GM13977 (cell line): ENCODE data around the gene FGGY.
A peak's percentile ranks its signal among the peaks of the same experiment; 100 is the strongest.

Source experiments
- DNase-seq: peaks from one replicate; pipeline ENCODE4 v3.0.0; 2012; ENCODE audit warnings: low spot score
- CTCF ChIP-seq: IDR thresholded peaks from 2 replicates; pipeline ENCODE4 v1.5.1; 2012; ENCODE audit warnings: mild to moderate bottlenecking, control low read depth; ENCODE audit not compliant: insufficient read depth; ENCODE audit errors: extremely low read depth, missing control alignments
- in situ Hi-C: fragments of 300-500 bp; cut with MboI; formaldehyde crosslinking; loops from one replicate; pipeline ENCODE4 v1.12.0; 2022; ENCODE audit warnings: low sequenced_read_pairs, low pct_unique_long_range_greater_than_20kb, mixed read lengths, inconsistent platforms; ENCODE audit not compliant: unreplicated experiment

Gene FGGY

GRCh38 chr1:59427784-59428183, 130.9 kb downstream of the FGGY start:
- in situ Hi-C loops = no loop called here
- DNase-seq = no peak
- TF ChIP-seq CTCF = no peak

GRCh38 chr1:59428828-59429227, 131.9 kb downstream of the FGGY start:
- TF ChIP-seq CTCF = no peak
- in situ Hi-C loops = no loop called here
- DNase-seq = no peak

DNA sequence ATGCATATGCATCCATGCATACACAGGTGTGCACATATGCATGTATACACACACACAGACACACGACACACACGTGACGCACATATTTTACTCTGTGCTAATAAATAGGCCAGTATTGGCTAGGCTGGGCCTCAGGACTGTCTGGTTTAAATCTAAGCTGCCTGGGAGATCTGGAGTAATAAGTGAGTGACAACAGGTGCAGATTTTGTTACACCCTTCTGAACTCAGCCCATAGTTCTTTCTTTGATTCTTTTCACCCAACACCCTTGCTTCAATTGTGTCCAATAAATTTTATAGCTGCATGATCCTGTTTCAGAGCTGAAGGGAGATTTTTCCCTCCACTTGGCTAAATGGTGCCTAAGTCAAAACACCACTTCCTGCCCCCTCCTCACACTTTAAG, 132.8 kb downstream of the FGGY start:
- in situ Hi-C loops = no loop called here
- TF ChIP-seq CTCF = no peak
- no peak for DNase-seq

DNA sequence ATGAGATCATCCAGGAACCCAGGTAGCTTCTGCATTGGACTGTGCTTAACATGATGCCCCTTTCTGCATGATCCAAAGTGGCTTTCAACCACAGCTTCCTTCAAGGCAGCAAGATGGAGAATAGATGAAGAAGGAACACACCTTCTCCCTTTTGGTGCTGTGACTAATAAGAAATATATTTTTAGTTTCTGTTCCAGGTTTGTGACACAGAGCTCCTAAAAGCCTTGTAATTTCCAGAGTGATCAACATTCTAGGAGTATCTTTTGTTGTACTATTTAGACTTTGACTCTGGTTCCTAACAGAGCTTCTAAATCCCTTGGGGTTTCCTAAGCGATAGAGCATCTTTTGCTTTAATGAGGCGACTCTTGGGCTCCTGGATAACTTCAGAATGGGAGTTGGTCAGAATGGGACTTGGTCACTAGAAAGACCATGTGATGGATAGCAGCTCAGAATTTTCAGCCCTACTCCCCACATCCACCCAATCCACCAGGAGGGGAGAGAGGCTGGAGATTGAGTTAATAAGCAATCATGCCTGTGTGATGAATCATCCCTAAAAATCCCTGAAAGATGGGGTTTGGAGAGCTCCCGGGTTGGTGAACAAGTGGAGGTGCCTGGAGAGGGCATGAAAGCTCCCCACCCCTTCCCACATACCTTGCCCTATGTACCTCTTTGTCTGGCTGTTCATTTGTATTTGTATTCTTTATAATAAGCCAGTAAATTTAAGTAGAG, 134.8 kb downstream of the FGGY start:
- TF ChIP-seq CTCF = no peak
- in situ Hi-C loops = no loop called here
- no peak for DNase-seq

DNA sequence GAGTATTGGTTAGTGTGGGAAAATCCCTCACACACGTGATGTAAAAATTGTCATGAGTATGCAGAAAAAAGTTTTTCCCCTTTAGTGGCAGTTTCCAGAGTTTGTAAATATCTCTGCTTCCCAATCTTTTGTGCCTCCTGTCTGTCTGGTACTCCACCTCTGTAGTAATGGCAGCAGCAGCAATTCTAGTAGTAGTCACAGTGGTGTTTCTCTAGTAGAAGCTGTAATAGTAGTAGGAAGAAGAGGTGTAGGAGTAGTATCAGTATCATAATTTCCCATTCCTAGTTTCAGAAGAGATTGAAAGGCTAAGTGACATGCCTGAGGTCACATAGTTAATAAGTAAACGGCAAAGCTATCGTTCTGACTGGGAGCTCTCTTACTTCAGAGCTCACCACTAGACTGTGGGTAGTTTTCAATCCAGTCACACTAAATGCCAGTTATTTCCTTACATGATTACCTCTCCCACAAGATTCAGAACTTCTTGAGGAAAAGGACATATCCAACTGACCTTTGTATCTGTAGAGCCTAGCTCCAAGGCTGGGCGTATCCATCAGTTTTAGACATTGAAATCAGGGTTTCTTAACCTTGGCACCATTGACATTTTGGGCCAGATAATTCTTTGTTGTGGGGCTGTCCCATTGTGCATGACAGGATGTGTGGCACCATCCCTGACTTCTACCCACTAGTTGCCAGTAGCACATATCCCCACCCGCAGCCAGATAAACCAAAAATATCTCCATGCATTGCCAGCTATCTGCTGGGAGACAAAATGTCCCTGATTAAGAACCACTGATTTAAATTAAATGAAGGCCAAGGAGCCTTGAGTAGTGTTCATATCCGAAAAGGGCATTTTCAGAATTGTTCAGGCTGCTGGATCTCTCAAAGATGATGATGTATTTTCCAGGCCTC, 135.9 kb downstream of the FGGY start:
- DNase-seq = peak; percentile 48
- TF ChIP-seq CTCF = no peak
- in situ Hi-C loops = no loop called here

DNA sequence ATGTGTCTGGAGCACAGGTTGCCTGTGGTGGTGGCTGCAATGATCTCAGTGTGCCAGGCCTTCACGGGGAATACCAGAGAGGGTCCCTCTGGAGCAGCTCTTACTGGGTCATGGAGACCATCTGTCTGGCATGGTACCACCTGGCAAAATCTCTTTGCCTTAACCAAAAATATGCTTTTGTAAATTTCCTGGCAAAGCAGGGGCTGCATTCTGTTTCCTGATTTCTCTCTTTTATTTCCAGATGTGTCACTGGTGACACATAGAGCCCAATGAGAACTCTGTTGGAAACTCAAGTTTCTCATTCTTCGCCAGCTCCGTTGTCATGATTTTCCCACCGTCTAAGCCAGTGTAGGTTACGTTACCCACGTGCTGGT, 136.5 kb downstream of the FGGY start:
- no peak for DNase-seq
- in situ Hi-C loops = no loop called here
- TF ChIP-seq CTCF = no peak
